Hippocampal formation (tissue), 2 donors: Measurements from ENCODE around the gene TCF20.
A peak's percentile ranks its signal among the peaks of the same experiment; 100 is the strongest.

Source experiments
- DNase-seq, 2 donors: peaks; one replicate each; lab custom pipeline; 2025; lab: John Stamatoyannopoulos, UW

The TCF20 gene

GRCh38 chr22:42300259-42301076 is 30.0 kb upstream of the TCF20 start:
- DNase-seq: no peak

- DNase-seq: no peak
Measured at GRCh38 chr22:42299586-42300258, 29.3 kb upstream of the TCF20 start.

GRCh38 chr22:42298746-42299145 is 28.3 kb upstream of the TCF20 start:
- no peak for DNase-seq

GRCh38 chr22:42297778-42298177 is 27.3 kb upstream of the TCF20 start:
- no peak for DNase-seq

GRCh38 chr22:42296883-42297282 is 26.4 kb upstream of the TCF20 start:
- DNase-seq: no peak

- peak; percentile 43 to 70 for DNase-seq
Measured at GRCh38 chr22:42296381-42296853, 26.0 kb upstream of the TCF20 start.

GRCh38 chr22:42294034-42294985 is 23.9 kb upstream of the TCF20 start:
- no peak for DNase-seq

GRCh38 chr22:42292732-42293520 is 22.5 kb upstream of the TCF20 start:
- DNase-seq: no peak

GRCh38 chr22:42291287-42291686 is 20.8 kb upstream of the TCF20 start:
- DNase-seq: no peak

- no peak for DNase-seq
Measured at GRCh38 chr22:42289671-42290541, 19.5 kb upstream of the TCF20 start.

- no peak for DNase-seq
Measured at GRCh38 chr22:42288791-42289190, 18.3 kb upstream of the TCF20 start.

- no peak for DNase-seq
Measured at GRCh38 chr22:42287174-42287890, 16.9 kb upstream of the TCF20 start.

- DNase-seq: no peak
Measured at GRCh38 chr22:42286205-42286604, 15.8 kb upstream of the TCF20 start.

- no peak for DNase-seq
Measured at GRCh38 chr22:42285604-42286003, 15.2 kb upstream of the TCF20 start.

GRCh38 chr22:42284643-42285181 is 14.3 kb upstream of the TCF20 start:
- no peak for DNase-seq

GRCh38 chr22:42284202-42284591 is 13.7 kb upstream of the TCF20 start:
- no peak for DNase-seq

- DNase-seq: peak; percentile 10 to 26
Measured at GRCh38 chr22:42283278-42284201, 13.1 kb upstream of the TCF20 start.

GRCh38 chr22:42282943-42283277 is 12.5 kb upstream of the TCF20 start:
- no peak for DNase-seq
